Measurements from ENCODE around the gene CHGA. TPM values are rescaled to one million over a fixed set of nuclear protein-coding genes. Genes with fewer than 3 reads are reported as not detected.

CHGA gene
- polyA plus RNA-seq, 3 donors: 0.67 to 41.3 (median 16.5) TPM

DNA sequence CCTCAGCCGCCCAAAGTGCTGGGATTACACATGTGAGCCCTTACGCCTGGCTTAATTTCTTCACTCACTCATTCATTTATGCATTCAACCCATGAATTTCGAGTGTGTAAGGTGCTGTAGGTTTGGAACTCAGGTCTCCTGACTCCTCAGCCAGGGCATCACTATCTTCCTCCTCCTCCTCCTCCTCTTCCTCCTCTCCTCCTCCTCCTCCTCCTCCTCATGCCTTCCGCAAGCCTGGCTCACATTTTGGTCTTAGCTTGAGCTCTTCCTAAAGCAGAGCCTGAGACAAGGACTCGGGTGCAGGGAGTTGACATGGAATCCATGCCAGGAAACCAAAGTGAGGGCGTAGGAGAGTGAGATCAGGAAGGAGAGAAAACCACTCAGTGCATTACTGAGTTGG, 20.8 kb upstream of the CHGA start:
- no peak overlapping the region for H3K27ac ChIP-seq (ENCODE audit: low read depth, low read length)

DNA sequence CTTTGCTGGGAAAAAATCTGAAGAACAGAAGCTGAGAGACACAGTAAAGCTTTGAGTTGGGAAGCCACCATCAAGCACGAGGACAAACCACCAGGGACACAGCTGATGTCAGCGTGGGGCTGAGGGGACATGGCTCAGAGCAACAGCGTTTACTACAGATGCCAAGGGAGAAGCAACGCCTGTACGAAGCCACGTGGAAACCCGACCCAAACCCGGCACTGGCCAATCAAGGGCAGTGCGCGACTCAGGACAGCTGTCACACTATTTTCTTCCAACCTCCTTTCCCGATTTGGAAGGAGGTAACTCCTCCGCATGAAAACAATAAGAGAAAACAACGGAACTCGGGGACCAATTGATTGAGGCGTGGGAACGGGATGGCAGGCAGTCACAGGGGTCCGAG, 20.2 kb upstream of the CHGA start:
- H3K27ac ChIP-seq (ENCODE audit: low read depth, low read length): no peak overlapping the region
- whole genome bisulfite sequencing, 3 donors: 13 to 19% (median 16%) methylated on average over 17 of the region's 17 CpGs

More for the DNA sequence above, 20.8 kb upstream of the CHGA start:
- WGBS, 3 donors: 60 to 72% (median 65%) methylated on average over 5 to 6 of the region's 6 CpGs

DNA sequence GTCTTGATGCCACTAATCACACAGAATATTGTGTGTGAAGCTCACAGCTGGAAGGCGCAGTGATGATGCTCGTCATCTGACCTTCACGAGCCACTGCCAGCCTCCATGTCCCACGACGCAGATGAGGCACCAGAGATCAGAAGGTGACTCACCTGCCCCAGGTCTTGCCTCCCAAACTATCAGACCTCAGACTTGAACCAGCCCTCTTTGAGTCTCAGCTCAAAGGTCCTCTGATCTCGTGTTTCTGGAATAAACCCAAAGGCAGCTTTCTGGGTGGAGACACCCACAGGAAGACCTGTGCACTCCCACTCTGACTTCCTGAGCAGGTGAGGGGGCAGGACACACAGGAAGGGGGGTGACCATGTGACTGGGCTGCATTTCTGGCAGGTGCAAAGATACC, 19.6 kb upstream of the CHGA start:
- 53 to 72% (median 59%) methylated on average over 6 of the region's 6 CpGs for WGBS, 3 donors
- H3K27ac ChIP-seq (ENCODE audit: low read depth, low read length): no peak overlapping the region

DNA sequence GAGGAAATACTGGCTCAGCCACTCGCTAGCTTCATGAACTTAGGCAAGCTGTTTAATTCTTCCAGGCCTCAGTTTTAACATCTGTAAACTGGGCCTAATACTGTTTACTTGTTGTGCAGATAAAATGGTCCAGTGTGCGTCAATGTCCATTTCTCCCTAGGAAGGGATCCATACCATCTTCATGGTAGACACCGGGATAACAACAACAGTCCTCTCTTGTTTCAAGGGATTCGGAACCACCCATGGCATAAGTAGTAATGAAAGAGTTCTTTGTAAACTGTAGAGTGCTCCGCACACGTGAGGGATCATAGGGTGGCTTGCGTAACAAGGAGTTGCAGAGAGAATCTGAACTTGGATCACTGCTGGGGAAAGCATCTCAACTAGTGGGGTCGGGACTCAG, 17.3 kb upstream of the CHGA start:
- no peak overlapping the region for H3K27ac ChIP-seq (ENCODE audit: low read depth, low read length)
- WGBS, 3 donors: 79 to 82% (median 81%) methylated on average over 8 of the region's 8 CpGs

DNA sequence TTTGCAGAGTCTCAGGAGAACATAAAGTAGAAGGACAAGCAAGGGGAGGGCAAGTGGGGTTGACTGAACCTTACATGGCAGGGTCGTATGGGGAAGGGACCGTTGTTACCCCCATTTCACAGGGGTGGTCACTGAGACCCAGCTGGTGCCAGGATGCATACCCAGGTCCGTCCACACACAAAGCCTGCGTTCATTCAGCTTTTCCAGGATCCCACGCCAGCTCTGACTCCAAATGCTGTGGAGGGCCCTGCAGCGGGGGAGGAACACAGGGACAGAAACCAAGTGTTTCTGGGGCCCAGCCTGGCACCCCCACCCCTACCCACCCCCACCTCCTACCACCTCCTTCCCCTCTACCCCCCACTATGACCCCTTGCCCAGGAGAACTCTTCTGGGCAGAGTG, 16.5 kb upstream of the CHGA start:
- WGBS, 3 donors: 76 to 85% (median 81%) methylated on average over 6 of the region's 6 CpGs
- H3K27ac ChIP-seq (ENCODE audit: low read depth, low read length): no peak overlapping the region

DNA sequence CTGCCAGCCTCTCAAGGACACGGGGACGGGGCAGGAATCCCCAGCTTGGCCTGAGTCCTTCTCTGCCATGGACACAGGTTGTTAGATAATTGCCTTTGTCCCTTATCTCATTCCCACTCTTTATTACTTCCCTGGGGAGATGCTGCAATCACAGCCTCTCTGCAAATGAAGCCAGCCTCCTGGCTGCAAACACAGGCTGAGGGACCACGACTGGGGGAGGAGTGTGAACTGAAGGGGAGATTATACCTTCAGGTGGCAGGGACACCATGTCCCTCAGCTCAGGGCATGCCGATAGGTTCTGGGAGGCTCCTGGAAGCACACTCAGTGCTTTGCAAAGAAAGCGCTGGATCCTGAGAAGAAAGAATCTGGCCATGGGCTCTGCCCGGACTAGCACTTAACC, 16.1 kb upstream of the CHGA start:
- 29 to 55% (median 45%) methylated on average over 6 of the region's 6 CpGs for WGBS, 3 donors
- no peak overlapping the region for H3K27ac ChIP-seq (ENCODE audit: low read depth, low read length)

DNA sequence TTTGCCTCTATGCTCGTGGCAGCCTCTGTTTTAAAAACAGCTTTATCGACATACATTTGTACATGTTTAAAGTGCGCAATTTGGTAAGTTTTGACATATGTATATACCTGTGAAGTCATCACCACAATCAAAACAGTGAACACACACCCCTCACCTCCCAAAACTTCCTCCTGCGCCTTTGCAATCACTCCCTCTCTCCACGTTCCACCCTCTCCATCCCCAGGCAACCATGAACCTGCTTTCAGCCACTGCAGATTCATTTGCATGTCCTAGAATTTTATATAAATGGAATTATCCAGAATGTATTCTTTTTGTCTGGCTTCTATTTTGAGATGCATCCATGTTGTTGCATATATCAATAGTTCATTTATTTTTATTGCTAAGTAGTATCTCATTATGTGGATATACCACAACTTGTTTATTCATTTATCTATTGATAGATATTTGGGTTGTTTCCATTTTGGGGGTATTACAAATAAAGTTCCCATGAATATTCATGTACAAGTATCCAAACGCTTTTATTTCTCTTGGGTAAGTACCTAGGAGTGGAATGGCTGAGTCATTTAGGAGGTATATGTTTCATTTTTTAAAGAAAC, 15.5 kb upstream of the CHGA start:
- WGBS, 3 donors: 68 to 76% (median 74%) methylated on average over 6 of the region's 6 CpGs
- no peak overlapping the region for H3K27ac ChIP-seq (ENCODE audit: low read depth, low read length)

DNA sequence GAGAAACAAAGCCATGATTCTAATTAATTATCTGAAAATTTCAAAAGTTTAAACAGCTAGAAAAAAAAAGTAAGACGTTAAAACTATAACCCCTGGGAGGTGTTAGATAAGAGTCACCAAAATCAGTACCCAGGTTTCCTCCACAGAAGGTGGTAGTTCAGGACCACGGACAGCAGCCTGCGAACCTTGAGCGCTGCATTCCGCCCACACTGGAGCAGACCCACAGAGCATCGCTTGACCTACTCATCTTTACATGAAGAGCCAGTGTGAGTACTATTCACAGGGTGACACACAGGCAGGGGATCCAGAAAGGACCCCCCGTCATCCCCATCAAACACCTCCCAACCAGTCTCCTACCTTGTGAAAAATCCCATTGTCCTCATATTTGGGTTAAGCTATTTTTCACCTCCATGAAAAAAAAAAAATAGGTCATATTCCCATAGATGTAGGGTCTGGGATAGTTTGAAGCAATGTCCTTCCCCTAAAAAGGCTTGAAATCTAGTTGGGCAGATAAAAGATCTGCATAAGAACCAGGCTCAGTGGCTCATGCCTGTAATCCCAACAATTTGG, 8.8 kb upstream of the CHGA start:
- no peak overlapping the region for H3K27ac ChIP-seq (ENCODE audit: low read depth, low read length)
- WGBS, 3 donors: 5 to 9% (median 6%) methylated on average over 7 of the region's 7 CpGs

DNA sequence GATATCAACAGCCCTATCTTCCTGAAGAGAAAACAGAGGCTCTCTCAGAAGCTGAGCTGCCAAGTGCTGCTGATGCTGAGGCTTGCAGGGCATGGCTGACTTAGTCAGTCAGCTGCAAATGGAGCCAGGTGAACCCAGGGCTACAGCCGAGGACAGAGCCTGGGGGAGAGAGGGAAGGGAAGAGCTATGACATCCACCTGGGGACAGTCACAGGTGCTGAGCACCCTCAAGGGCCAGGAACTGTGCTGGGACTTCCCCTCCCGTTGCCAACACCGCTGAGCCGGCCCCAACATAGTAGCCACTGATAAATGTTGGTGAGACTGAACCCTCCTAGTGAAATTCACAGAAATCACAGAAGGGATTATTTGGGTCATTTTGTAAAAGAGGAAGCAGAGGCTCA, 6.7 kb upstream of the CHGA start:
- H3K27ac ChIP-seq (ENCODE audit: low read depth, low read length): no peak overlapping the region
- WGBS, 3 donors: 70 to 75% (median 73%) methylated on average over 4 of the region's 4 CpGs

DNA sequence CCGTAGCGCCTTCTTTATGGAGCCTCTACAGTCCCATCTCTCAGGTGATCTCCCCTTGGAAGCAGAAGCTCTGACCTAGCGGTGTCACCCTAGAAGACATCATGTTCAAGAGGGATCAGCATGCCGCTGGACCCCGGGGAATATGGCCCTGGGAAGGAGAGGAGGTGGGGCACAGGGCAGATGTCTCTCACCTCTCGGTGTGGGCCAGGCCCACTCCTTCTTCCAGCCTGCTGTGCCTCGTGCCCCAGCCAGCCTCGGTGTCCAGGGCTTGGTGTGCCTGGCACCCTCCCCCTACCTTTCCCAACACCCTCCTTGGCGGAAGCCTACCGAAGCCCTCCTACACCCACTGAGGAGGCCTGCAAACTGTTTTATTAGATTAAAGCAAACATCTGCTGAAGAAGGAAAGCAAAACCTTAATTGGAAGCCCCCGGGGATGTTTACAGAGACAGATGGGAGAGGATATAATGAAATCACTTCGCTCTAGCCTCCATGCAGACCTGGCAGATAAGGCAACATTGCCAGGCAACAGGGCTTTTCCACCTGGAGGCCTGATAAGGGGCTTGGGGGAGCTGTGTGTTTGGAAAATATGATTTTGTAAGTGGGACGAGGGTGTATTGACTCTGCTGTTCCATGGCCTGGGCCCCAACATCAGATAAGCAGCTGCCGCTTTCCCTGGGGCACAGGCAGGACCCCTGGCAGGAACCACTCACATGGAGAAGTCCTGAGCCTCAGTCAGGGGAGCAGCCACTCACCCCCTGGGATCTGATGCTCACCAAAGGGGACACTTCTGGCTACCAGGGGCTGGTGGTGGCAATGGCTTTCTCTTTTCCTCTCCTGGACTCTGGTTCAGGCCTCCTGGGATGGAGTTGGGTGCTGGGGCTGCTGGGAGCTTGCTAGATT, 5.7 kb upstream of the CHGA start:
- WGBS, 3 donors: 62 to 80% (median 79%) methylated on average over 14 of the region's 14 CpGs
- no peak overlapping the region for H3K27ac ChIP-seq (ENCODE audit: low read depth, low read length)

DNA sequence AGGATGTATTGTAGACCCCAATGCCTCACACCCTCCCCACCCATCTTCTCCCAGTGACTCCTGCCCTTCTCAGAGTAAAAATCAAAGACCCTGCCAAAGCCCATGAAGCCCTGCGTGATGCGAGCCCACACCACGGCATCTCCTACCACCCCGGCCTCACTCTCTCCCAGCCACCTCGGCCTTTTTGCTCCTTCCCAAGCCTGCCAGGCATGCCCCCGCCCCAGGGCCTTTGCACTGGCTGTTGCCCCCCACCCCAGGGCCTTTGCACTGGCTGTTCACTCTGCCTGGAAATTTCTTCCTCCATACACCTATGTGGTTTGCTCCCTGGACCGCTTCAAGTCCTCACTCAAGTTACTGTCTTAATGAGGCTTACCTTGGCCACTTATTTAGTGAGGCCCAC, 5.0 kb upstream of the CHGA start:
- H3K27ac ChIP-seq (ENCODE audit: low read depth, low read length): no peak overlapping the region
- WGBS, 3 donors: 71 to 86% (median 83%) methylated on average over 7 of the region's 7 CpGs

DNA sequence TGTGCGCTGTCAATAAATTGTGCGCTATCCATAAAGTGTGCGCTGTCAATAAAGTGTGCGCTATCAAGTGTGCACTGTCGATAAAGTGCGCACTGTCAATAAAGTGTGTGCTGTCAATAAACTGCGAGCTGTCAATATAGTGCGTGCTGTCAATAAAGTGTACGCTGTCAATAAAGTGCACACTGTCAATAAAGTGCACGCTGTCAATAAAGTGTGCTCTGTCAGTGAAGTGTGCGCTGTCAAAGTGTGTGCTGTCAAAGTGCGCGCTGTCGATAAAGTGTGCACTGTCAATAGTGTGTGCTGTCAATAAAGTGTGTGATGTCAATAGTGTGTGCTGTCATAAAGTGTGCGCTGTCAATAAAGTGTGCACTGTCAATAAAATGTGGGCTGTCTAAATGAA, 2.9 kb upstream of the CHGA start:
- no peak overlapping the region for H3K27ac ChIP-seq (ENCODE audit: low read depth, low read length)
- 95 to 97% (median 96%) methylated on average over 15 of the region's 15 CpGs for WGBS, 3 donors

DNA sequence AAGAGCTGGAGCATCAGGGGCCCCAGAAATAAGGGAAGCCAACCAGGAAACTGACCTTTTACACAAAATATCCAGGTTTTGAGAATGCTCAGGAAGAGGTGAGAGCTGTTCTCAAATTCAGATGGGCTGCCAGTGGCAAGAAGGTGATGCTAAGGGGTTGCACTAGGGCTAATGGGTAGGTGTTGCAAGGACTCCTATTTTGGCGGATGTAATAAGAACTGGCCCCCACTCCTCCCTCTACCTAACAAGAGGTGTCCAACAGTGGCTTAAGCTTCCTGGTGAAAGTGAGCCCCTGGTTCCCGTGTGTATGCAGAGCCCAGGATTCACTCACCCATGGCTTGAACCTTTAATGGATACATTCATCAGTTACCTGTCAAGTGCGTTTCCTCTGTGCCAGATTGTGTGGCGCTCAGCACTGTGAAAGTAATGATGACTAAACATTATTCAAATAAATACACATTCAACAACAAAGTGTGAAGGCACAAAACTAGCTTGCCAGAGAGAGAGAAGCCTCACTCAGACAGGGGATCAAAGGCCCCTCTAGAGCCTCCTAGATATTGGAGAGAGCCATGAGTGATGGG, 705 bp upstream of the CHGA start:
- no peak overlapping the region for H3K27ac ChIP-seq (ENCODE audit: low read depth, low read length)
- WGBS, 3 donors: 35 to 55% (median 50%) methylated on average over 4 of the region's 4 CpGs

DNA sequence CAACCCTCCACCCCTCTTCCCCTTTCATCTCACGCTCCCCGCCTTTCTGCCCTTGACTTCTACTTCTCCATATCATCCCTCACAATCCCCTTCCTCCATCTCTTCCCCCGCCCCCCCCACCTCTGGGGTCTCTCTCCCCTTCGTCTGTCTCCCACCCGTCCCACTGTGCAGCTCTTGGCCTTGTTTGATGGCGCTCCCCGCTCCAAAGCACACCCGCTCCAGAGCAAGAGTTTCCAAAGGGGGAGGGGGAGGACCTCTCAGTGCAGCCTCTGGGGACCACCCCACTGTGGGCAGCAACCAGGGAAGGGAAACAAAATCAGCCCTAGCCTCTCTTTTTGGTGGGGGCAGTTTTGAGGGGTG, 774 bp downstream of the CHGA start:
- 29 to 61% (median 40%) methylated on average over 7 to 8 of the region's 8 CpGs for WGBS, 3 donors
- H3K27ac ChIP-seq (ENCODE audit: low read depth, low read length): no peak overlapping the region

DNA sequence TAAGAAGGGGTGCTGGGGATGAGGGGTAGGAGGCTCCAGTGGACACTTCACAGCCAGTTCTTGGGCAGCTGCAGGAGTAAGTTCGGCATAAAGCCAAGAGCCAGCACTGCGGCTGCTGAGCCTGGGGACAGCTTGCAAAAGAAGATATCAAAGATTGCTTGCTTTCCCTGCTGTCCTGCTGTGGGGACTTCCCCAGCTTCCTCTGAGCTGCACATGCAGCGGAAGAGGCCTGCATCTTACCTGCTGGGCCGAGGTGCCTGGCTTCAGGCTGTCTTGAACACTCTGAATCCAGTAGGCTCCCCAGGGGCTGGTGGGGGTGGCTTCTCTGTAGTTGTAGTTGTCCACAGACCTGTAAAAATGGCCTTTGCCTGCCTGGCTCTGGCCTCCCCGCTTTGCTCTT, 1.3 kb downstream of the CHGA start:
- WGBS, 3 donors: 41 to 60% (median 53%) methylated on average over 5 of the region's 5 CpGs
- H3K27ac ChIP-seq (ENCODE audit: low read depth, low read length): no peak overlapping the region

DNA sequence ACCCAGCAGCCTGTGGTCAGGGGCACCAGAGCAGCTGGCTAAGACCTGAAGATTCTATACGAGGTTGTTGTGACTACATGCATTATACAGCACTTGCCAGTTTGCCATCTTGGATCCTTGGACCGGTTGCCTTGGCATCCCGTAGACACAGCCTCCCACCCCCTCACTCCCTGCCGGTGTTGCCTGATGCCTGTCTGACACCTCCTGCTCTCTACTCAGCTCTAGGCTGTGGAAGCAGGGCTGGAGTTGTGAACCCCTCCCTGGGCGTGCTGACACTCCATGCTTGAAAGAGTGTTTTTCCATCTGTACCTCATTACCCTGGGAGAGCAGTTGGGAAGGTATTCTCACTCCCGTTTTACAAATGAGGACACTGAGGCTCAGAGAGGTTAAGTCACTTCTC, 2.5 kb downstream of the CHGA start:
- no peak overlapping the region for H3K27ac ChIP-seq (ENCODE audit: low read depth, low read length)
- 50 to 78% (median 71%) methylated on average over 6 of the region's 6 CpGs for WGBS, 3 donors

DNA sequence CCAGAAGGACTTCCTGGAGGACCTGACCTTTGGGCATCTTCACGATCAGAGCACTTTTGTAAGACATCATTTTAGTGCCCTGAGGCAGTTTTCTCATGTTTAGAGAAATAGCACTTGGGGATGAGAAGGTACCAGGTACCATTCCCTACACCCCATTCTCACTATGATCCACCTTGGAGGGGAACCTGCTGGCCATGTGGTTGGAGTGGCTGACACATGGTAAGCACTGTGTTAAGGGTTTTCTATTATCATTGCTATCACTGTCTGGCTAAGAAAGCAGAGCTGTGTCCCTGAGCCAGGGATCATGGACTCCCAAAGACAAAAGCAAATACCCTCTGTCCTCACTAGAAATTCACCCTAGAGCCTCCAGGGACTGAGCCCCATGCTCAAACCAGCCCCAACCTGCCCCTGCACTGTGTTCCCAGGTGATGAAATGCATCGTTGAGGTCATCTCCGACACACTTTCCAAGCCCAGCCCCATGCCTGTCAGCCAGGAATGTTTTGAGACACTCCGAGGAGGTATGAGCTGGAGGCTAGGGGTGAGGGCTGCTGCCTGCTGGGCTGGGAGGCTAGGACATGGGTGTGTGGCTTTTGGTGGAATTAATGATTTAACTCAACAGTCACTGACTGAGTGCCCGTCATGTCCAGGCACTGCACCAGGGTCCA, 3.4 kb downstream of the CHGA start:
- 79 to 91% (median 84%) methylated on average over 5 of the region's 5 CpGs for WGBS, 3 donors

DNA sequence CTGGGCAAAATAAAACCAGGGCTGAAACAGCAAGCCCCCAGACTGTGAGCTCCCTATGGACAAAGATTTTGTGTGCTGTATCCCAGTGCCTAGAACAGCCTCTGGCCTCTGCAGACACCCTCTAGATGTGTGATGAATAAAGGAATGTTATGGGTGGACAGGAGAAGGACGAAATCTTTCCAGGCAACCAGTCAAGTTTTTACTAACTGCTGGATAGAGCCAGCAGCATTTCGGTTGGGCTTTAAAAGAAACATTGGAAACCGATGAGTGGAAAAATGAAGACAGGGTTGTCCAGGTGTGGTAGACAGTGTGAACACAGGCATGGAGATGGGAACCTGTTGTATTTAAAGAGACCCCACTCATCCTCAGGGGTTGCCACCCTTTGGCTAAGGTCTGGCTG, 4.0 kb downstream of the CHGA start:
- 54 to 68% (median 56%) methylated on average over 3 of the region's 3 CpGs for WGBS, 3 donors
- H3K27ac ChIP-seq (ENCODE audit: low read depth, low read length): no peak overlapping the region

More for the DNA sequence above, 3.4 kb downstream of the CHGA start:
- H3K27ac ChIP-seq (ENCODE audit: low read depth, low read length): no peak overlapping the region
